OCI-LY1 (cell line): ENCODE results near the gene NR0B1.

Experiments
- EZH2 ChIP-seq: fragments of 200-600 bp; sonication (generic), shearing (Covaris generic); IDR thresholded peaks from 2 replicates; pipeline ENCODE4 v1.8.0; 2017; ENCODE audit warnings: borderline replicate concordance, mixed run types, mild to moderate bottlenecking, antibody characterized with exemption, low read length, moderate library complexity, mixed read lengths
- TF ChIP-seq, protein P1 (sequence below): fragments of 200-600 bp; sonication (generic), shearing (Covaris generic); IDR thresholded peaks from 2 replicates; pipeline ENCODE4 v1.5.1; 2017; ENCODE audit warnings: mild to moderate bottlenecking, antibody characterized with exemption, low read length, moderate library complexity, mixed read lengths

GRCh38 chrX:30270639-30271038 lies 38.6 kb downstream of the NR0B1 start:
- TF ChIP-seq, protein P1, sequence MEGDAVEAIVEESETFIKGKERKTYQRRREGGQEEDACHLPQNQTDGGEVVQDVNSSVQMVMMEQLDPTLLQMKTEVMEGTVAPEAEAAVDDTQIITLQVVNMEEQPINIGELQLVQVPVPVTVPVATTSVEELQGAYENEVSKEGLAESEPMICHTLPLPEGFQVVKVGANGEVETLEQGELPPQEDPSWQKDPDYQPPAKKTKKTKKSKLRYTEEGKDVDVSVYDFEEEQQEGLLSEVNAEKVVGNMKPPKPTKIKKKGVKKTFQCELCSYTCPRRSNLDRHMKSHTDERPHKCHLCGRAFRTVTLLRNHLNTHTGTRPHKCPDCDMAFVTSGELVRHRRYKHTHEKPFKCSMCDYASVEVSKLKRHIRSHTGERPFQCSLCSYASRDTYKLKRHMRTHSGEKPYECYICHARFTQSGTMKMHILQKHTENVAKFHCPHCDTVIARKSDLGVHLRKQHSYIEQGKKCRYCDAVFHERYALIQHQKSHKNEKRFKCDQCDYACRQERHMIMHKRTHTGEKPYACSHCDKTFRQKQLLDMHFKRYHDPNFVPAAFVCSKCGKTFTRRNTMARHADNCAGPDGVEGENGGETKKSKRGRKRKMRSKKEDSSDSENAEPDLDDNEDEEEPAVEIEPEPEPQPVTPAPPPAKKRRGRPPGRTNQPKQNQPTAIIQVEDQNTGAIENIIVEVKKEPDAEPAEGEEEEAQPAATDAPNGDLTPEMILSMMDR, result no peak
- no peak for TF ChIP-seq EZH2
